Mesenchymal stem cell (in vitro differentiated cells and primary cell): ENCODE data around the gene INSYN2B.

Source experiments
- DNase-seq: peaks from one replicate; pipeline ENCODE4 v3.0.0-alpha.2; 2013
- H2AFZ ChIP-seq: one replicate; pipeline ENCODE4 v1.6.1; 2013; ENCODE audit warnings: low read depth, mild to moderate bottlenecking, control low read depth, inconsistent platforms, low read length, moderate library complexity
- H2AK5ac ChIP-seq: 2 replicates; pipeline ENCODE4 v1.6.1; 2013; ENCODE audit warnings: low read length, moderate library complexity, mild to moderate bottlenecking, inconsistent platforms; ENCODE audit not compliant: severe bottlenecking
- H2BK120ac ChIP-seq: one replicate; pipeline ENCODE4 v1.6.1; 2013; ENCODE audit warnings: low read depth, mild to moderate bottlenecking, inconsistent platforms, low read length, moderate library complexity
- H2BK12ac ChIP-seq, 2 experiments: one replicate each; pipeline ENCODE4 v1.6.1; 2013; ENCODE audit warnings: inconsistent platforms in 2 of 2, low read length in 2 of 2, mild to moderate bottlenecking in 2 of 2, moderate library complexity in 2 of 2, control low read depth in 1 of 2
- H2BK15ac ChIP-seq: one replicate; pipeline ENCODE4 v1.6.1; 2013; ENCODE audit warnings: mild to moderate bottlenecking, low read depth, inconsistent platforms; ENCODE audit not compliant: poor library complexity, severe bottlenecking
- H2BK5ac ChIP-seq: 2 replicates; pipeline ENCODE4 v1.6.1; 2013; ENCODE audit warnings: low read depth, mild to moderate bottlenecking, low read length, control low read depth, inconsistent platforms; ENCODE audit not compliant: poor library complexity, severe bottlenecking
- H3K14ac ChIP-seq, 2 experiments: one replicate each; pipeline ENCODE4 v1.6.1; 2013; ENCODE audit warnings: inconsistent platforms in 2 of 2, low read length in 2 of 2, control low read depth in 1 of 2, mild to moderate bottlenecking in 1 of 2, moderate library complexity in 1 of 2
- H3K18ac ChIP-seq, 2 experiments: one replicate each; pipeline ENCODE4 v1.6.1; 2013; ENCODE audit warnings: inconsistent platforms in 2 of 2, low read length in 2 of 2, control low read depth in 1 of 2, low read depth in 1 of 2, mild to moderate bottlenecking in 1 of 2
- H3K23ac ChIP-seq, 2 experiments: one replicate each; pipeline ENCODE4 v1.6.1; 2013; ENCODE audit warnings: inconsistent platforms in 2 of 2, low read length in 2 of 2, mild to moderate bottlenecking in 2 of 2, moderate library complexity in 2 of 2, control low read depth in 1 of 2
- H3K27ac ChIP-seq: 2 replicates; pipeline ENCODE4 v1.5.1; 2013; ENCODE audit warnings: mild to moderate bottlenecking, moderate library complexity, low read length, control low read depth, inconsistent platforms; ENCODE audit not compliant: poor library complexity, severe bottlenecking
- H3K27me3 ChIP-seq, 2 experiments: 2 replicates each; pipeline versions ENCODE4 v1.6.1 to v1.7.0; 2013; ENCODE audit warnings: low read length in 2 of 2, mild to moderate bottlenecking in 2 of 2, moderate library complexity in 2 of 2, control low read depth in 1 of 2, inconsistent platforms in 1 of 2; ENCODE audit not compliant: control insufficient read depth in 1 of 2, insufficient read depth in 1 of 2
- H3K36me3 ChIP-seq, 2 experiments: 2 replicates each; pipeline versions ENCODE4 v1.6.1 to v1.7.0; 2013; ENCODE audit warnings: low read length in 2 of 2, control low read depth in 1 of 2, inconsistent platforms in 1 of 2, low read depth in 1 of 2, mild to moderate bottlenecking in 1 of 2; ENCODE audit not compliant: insufficient read depth in 2 of 2, control insufficient read depth in 1 of 2
- H3K4ac ChIP-seq, 2 experiments: one replicate each; pipeline ENCODE4 v1.6.1; 2013; ENCODE audit warnings: inconsistent platforms in 2 of 2, low read length in 2 of 2, mild to moderate bottlenecking in 2 of 2, moderate library complexity in 2 of 2, control low read depth in 1 of 2, low read depth in 1 of 2
- H3K4me1 ChIP-seq: 2 replicates; pipeline ENCODE4 v1.6.1; 2013; ENCODE audit warnings: low read depth, low read length, control low read depth; ENCODE audit not compliant: control insufficient read depth, insufficient read depth
- H3K4me2 ChIP-seq: 2 replicates; pipeline ENCODE4 v1.6.1; 2013; ENCODE audit warnings: low read length, mild to moderate bottlenecking, inconsistent platforms; ENCODE audit not compliant: poor library complexity, severe bottlenecking
- H3K4me3 ChIP-seq, 2 experiments: 2 replicates each; pipeline versions ENCODE4 v1.5.1 to v1.7.0; 2013; ENCODE audit warnings: low read length in 2 of 2, mild to moderate bottlenecking in 2 of 2, control low read depth in 1 of 2, low read depth in 1 of 2; ENCODE audit not compliant: insufficient read depth in 1 of 2
- H3K79me1 ChIP-seq: replicated peaks from 2 replicates; pipeline ENCODE4 v1.6.1; 2013; ENCODE audit warnings: mild to moderate bottlenecking, control low read depth, low read length, inconsistent platforms; ENCODE audit not compliant: poor library complexity, severe bottlenecking
- H3K9ac ChIP-seq: 2 replicates; pipeline ENCODE4 v1.7.0; 2013; ENCODE audit warnings: mild to moderate bottlenecking, low read length, moderate library complexity
- H3K9me3 ChIP-seq: 2 replicates; pipeline ENCODE4 v1.7.0; 2013; ENCODE audit warnings: mild to moderate bottlenecking, low read length; ENCODE audit not compliant: control insufficient read depth
- H4K8ac ChIP-seq: one replicate; pipeline ENCODE4 v1.6.1; 2013; ENCODE audit warnings: inconsistent platforms, mild to moderate bottlenecking, low read length, moderate library complexity
- H4K91ac ChIP-seq: one replicate; pipeline ENCODE4 v1.6.1; 2013; ENCODE audit warnings: mild to moderate bottlenecking, low read length, inconsistent platforms
- WGBS: methylation state at CpG from one replicate; pipeline ENCODE4 v1.1.7; 2013; ENCODE audit warnings: mixed read lengths; 5-methylcytosine and 5-hydroxymethylcytosine counted together

INSYN2B gene

DNA sequence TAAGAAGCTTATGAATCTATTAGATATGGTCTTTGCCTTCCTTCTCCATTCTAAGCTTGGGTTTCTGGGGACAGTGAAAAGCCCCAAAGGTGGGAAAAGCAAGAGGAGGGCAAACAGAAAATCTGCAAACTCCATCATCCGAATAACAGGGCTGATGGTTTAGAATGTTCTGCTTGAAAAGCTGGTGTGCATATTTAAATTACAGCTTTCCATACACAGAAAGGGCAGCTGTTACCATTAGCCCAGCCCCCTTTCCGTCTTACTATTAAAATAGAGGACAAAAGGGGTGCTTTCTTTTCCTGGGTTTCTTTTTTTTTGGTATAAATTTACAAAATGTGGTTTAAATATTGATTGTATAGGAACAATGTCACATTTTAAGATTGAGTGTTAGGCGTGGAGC, 22.0 kb downstream of the INSYN2B start:
- Histone ChIP-seq H2BK15ac (no peak overlapping the region), H3K79me1 (peaks cover 3% of the 10 kb centered on the region), H2BK5ac (no peak overlapping the region), H3K9me3 (no peaks in the 10 kb centered on the region), H3K4me3 (no peak overlapping the region), H4K8ac (no peak overlapping the region), H3K4me2 (no peak overlapping the region), H3K14ac (no peak overlapping the region), H3K4me1 (no peaks in the 10 kb centered on the region), H3K4ac (no peak overlapping the region), H4K91ac (no peak overlapping the region), H3K23ac (no peak overlapping the region), H2BK120ac (no peak overlapping the region), H2AFZ (no peak overlapping the region), H2BK12ac (no peak overlapping the region), H2AK5ac (no peak overlapping the region), H3K27me3 (no peaks in the 10 kb centered on the region), H3K36me3 (peaks cover 0 to under 1% of the 10 kb centered on the region in 2 experiments), H3K18ac (no peak overlapping the region), H3K9ac (no peak overlapping the region), H3K27ac (no peak overlapping the region)
- no peak for DNase-seq
- 83% methylated on average over 1 of the region's 3 CpGs for WGBS

GRCh38 chr5:169956756-169957155, 23.5 kb downstream of the INSYN2B start:
- Histone ChIP-seq H2BK12ac (no peak overlapping the region), H3K36me3 (no peaks in the 10 kb centered on the region), H3K9me3 (no peaks in the 10 kb centered on the region), H3K27me3 (no peaks in the 10 kb centered on the region), H2AK5ac (no peak overlapping the region), H2BK15ac (no peak overlapping the region), H4K8ac (no peak overlapping the region), H3K14ac (no peak overlapping the region), H3K79me1 (no peaks in the 10 kb centered on the region), H3K4ac (no peak overlapping the region), H3K9ac (no peak overlapping the region), H3K23ac (no peak overlapping the region), H3K4me3 (no peak overlapping the region), H3K18ac (no peak overlapping the region), H4K91ac (no peak overlapping the region), H3K4me2 (no peak overlapping the region), H2BK5ac (no peak overlapping the region), H3K27ac (no peak overlapping the region), H2AFZ (no peak overlapping the region), H3K4me1 (no peaks in the 10 kb centered on the region), H2BK120ac (no peak overlapping the region)
- no peak for DNase-seq

DNA sequence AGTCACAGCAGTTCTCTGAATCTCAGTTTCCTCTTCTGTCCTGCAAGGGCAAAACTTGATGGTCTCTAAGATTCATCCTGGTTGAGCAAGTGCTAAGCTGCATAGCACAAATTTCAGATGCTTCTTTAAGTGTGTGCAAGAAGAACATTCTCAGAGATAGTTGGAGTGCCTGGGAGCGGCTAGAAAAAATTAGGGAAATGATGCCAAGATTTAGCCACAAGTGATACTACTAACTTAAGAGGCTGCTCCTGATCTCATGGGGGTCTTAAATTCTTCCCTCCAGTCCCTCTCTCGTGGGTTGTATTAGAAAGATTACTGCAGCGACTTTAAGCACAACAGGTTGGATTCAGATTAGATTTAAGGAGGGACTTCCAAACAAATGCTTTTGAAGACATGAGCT, 24.2 kb downstream of the INSYN2B start:
- no peaks in the 10 kb centered on the region for H3K9me3 ChIP-seq
- H4K8ac ChIP-seq = no peak overlapping the region
- no peak overlapping the region for H3K14ac ChIP-seq
- H3K18ac ChIP-seq = no peak overlapping the region
- no peak overlapping the region for H3K4me2 ChIP-seq
- H2AK5ac ChIP-seq = no peak overlapping the region
- H2BK5ac ChIP-seq = no peak overlapping the region
- H3K27ac ChIP-seq = no peak overlapping the region
- no peak overlapping the region for H2BK12ac ChIP-seq
- no peak overlapping the region for H2BK120ac ChIP-seq
- H4K91ac ChIP-seq = no peak overlapping the region
- no peak overlapping the region for H3K4me3 ChIP-seq
- no peak overlapping the region for H2AFZ ChIP-seq
- H3K23ac ChIP-seq = no peak overlapping the region
- H3K27me3 ChIP-seq = no peaks in the 10 kb centered on the region
- H3K9ac ChIP-seq = no peak overlapping the region
- H3K36me3 ChIP-seq = no peaks in the 10 kb centered on the region
- H3K4me1 ChIP-seq = no peaks in the 10 kb centered on the region
- WGBS = 96% methylated on average over 3 of the region's 3 CpGs
- no peak overlapping the region for H2BK15ac ChIP-seq
- DNase-seq = no peak
- no peak overlapping the region for H3K4ac ChIP-seq
- H3K79me1 ChIP-seq = no peaks in the 10 kb centered on the region

DNA sequence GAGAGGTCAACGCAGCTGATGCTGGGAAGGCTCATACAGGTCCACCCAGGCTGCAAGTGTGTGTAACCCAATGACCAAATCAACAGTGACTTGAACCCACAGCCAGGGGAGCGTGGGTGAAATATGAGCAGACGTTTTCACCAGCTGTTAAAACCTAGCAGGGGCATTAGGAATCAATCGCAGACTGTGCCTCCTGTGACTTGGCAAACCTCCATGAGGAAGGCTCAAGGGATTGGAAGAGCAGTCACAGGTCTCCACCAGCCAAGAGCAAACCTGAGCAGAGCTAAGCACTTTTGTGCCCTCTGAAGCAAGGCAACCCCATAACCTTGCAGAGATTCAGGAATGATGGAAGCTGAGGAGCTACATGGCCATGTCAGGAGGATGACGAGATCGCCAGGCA, 25.5 kb downstream of the INSYN2B start:
- Histone ChIP-seq H2AFZ (no peak overlapping the region), H2BK120ac (no peak overlapping the region), H3K9me3 (no peaks in the 10 kb centered on the region), H2BK15ac (no peak overlapping the region), H3K9ac (no peak overlapping the region), H3K14ac (no peak overlapping the region), H2BK12ac (no peak overlapping the region), H3K27ac (no peak overlapping the region), H3K36me3 (peaks cover 0 to 9% of the 10 kb centered on the region in 2 experiments), H2AK5ac (no peak overlapping the region), H4K8ac (no peak overlapping the region), H3K4me2 (no peak overlapping the region), H3K4me1 (no peaks in the 10 kb centered on the region), H3K4ac (no peak overlapping the region), H3K79me1 (no peaks in the 10 kb centered on the region), H3K27me3 (no peaks in the 10 kb centered on the region), H3K23ac (no peak overlapping the region), H4K91ac (no peak overlapping the region), H3K18ac (no peak overlapping the region), H3K4me3 (no peak overlapping the region), H2BK5ac (no peak overlapping the region)
- WGBS = 92% methylated on average over 6 of the region's 6 CpGs
- no peak for DNase-seq
